ENCODE measurements around the gene UNC5C. TPM values are rescaled to one million over a fixed set of nuclear protein-coding genes. Genes with fewer than 3 reads are reported as not detected.
A peak's percentile ranks its signal among the peaks of the same experiment; 100 is the strongest.

Gene UNC5C
- total RNA-seq (15.9 and 16.0 TPM in 2 replicates), polyA plus RNA-seq (3.5 and 6.9 TPM in 2 replicates)

DNA sequence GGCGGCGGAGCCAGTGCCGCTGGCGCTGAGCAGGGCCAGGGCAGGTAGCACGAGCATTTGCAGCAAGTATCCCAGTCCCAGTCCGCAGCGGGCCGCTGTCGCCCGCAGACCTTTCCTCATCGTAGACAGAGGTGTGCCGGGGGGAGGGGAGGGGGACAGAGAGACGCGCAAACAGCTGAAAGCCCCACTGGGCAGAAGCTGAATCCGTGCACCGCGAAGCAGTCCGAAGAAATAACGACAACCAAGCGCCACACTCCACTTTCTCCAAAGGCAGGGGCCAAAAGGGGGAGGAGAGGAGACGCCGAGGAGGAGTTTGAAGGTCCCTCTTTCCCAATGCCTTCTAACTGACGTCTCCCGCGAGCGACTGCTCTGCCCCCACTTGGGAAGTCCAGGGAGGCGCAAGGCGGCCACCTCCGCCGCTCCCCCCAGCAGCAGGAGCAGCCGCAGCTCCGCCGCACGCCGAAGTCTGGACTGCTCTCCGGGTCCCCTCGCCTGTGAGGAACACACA is at the start of gene UNC5C:
Gene UNC5C, minus strand, starts transcription at position 236 of the 508 bp plus-strand sequence.
- peak; percentile 83 for DNase-seq (ENCODE audit: low spot score)
- under 1% methylated on average over 32 of the region's 37 CpGs for WGBS (ENCODE audit: low lambda C conversion rate, missing lambda C conversion rate)
- Histone ChIP-seq H3K79me2 (peaks cover 40% of the 10 kb centered on the region), H3K9me2 (replicated peaks; ENCODE audit: insufficient read depth) (no peaks in the 10 kb centered on the region), H3K4me3 (peak within 1 kb of the TSS; percentile 40), H3K27me3 (peaks cover 57% of the 10 kb centered on the region), H3K4me2 (peak within 1 kb of the TSS; percentile 88), H3K9me3 (ENCODE audit: low read depth) (no peaks in the 10 kb centered on the region), H2AFZ (peak within 1 kb of the TSS; percentile 52), H4K20me1 (ENCODE audit: insufficient read depth, poor library complexity, severe bottlenecking) (no peaks in the 10 kb centered on the region), H3K36me3 (replicated peaks; ENCODE audit: insufficient read depth, low read depth) (no peaks in the 10 kb centered on the region), H3K4me1 (ENCODE audit: insufficient read depth) (no peaks in the 10 kb centered on the region), H3K27ac (peak within 1 kb of the TSS; percentile 78)
- TF ChIP-seq, protein P1, sequence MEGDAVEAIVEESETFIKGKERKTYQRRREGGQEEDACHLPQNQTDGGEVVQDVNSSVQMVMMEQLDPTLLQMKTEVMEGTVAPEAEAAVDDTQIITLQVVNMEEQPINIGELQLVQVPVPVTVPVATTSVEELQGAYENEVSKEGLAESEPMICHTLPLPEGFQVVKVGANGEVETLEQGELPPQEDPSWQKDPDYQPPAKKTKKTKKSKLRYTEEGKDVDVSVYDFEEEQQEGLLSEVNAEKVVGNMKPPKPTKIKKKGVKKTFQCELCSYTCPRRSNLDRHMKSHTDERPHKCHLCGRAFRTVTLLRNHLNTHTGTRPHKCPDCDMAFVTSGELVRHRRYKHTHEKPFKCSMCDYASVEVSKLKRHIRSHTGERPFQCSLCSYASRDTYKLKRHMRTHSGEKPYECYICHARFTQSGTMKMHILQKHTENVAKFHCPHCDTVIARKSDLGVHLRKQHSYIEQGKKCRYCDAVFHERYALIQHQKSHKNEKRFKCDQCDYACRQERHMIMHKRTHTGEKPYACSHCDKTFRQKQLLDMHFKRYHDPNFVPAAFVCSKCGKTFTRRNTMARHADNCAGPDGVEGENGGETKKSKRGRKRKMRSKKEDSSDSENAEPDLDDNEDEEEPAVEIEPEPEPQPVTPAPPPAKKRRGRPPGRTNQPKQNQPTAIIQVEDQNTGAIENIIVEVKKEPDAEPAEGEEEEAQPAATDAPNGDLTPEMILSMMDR (IDR thresholded peaks at IDR 0.05; ENCODE audit: poor library complexity), result peak; percentile 13
- TF ChIP-seq EZH2phosphoT487 (IDR thresholded peaks at IDR 0.05; ENCODE audit: low read depth, severe bottlenecking, unreplicated experiment), result no peak

DNA sequence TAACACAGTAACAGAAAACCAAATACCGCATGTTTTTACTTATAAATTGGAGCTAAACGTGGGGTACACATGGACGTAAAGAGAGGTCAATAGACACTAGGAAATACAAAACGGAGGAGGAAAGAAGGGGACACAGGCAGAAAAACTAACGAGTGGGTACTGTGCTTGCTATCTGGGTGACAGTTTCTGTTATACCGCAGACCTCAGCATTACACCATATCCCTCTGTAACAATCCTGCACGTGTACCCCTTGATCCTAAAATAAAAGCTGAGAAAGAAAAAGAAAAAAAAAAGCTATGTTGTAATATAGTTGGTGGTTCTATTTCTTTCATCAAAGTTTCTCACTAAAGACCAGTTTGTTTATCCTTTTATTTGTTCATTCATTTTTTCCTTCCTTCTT is 47.9 kb upstream of the UNC5C start:
- no peaks in the 10 kb centered on the region for H3K4me1 ChIP-seq (ENCODE audit: insufficient read depth)
- no peaks in the 10 kb centered on the region for H3K36me3 ChIP-seq (replicated peaks; ENCODE audit: insufficient read depth, low read depth)
- H2AFZ ChIP-seq, result no peak overlapping the region
- H3K9me3 ChIP-seq (ENCODE audit: low read depth), result no peaks in the 10 kb centered on the region
- no peak overlapping the region for H3K4me3 ChIP-seq
- no peaks in the 10 kb centered on the region for H4K20me1 ChIP-seq (ENCODE audit: insufficient read depth, poor library complexity, severe bottlenecking)
- WGBS (ENCODE audit: low lambda C conversion rate, missing lambda C conversion rate), result 88% methylated on average over 7 of the region's 7 CpGs
- H3K27me3 ChIP-seq, result no peaks in the 10 kb centered on the region
- no peaks in the 10 kb centered on the region for H3K79me2 ChIP-seq
- no peak overlapping the region for H3K4me2 ChIP-seq
- DNase-seq (ENCODE audit: low spot score), result no peak
- H3K9me2 ChIP-seq (replicated peaks; ENCODE audit: insufficient read depth), result no peaks in the 10 kb centered on the region
- TF ChIP-seq EZH2phosphoT487 (IDR thresholded peaks at IDR 0.05; ENCODE audit: low read depth, severe bottlenecking, unreplicated experiment) (no peak), EZH2 (IDR thresholded peaks at IDR 0.05; ENCODE audit: borderline replicate concordance) (no peak)
- TF ChIP-seq, protein P1 (IDR thresholded peaks at IDR 0.05; ENCODE audit: poor library complexity), result no peak
- no peak overlapping the region for H3K27ac ChIP-seq

GRCh38 chr4:95594629-95595028 is 45.9 kb upstream of the UNC5C start:
- Histone ChIP-seq H3K4me2 (no peak overlapping the region), H3K27ac (no peak overlapping the region), H3K4me1 (ENCODE audit: insufficient read depth) (no peaks in the 10 kb centered on the region), H3K9me3 (ENCODE audit: low read depth) (no peaks in the 10 kb centered on the region), H3K4me3 (no peak overlapping the region), H3K9me2 (replicated peaks; ENCODE audit: insufficient read depth) (no peaks in the 10 kb centered on the region), H3K27me3 (no peaks in the 10 kb centered on the region), H4K20me1 (ENCODE audit: insufficient read depth, poor library complexity, severe bottlenecking) (no peaks in the 10 kb centered on the region), H3K36me3 (replicated peaks; ENCODE audit: insufficient read depth, low read depth) (no peaks in the 10 kb centered on the region), H3K79me2 (no peaks in the 10 kb centered on the region), H2AFZ (no peak overlapping the region)
- no peak for TF ChIP-seq EZH2phosphoT487 (IDR thresholded peaks at IDR 0.05; ENCODE audit: low read depth, severe bottlenecking, unreplicated experiment)
- TF ChIP-seq, protein P1 (IDR thresholded peaks at IDR 0.05; ENCODE audit: poor library complexity), result no peak
- no peak for TF ChIP-seq EZH2 (IDR thresholded peaks at IDR 0.05; ENCODE audit: borderline replicate concordance)
- DNase-seq (ENCODE audit: low spot score), result no peak
- WGBS (ENCODE audit: low lambda C conversion rate, missing lambda C conversion rate), result 88% methylated on average over 1 of the region's 1 CpG

All from hepatocyte (in vitro differentiated cells).